AG09309 (cell line): ENCODE measurements around the gene NUDT13.

Source experiments
- DNase-seq: peaks from one replicate; pipeline ENCODE4 v3.0.0-alpha.2; 2010; ENCODE audit warnings: low read depth
- H3K4me3 ChIP-seq: 2 replicates; pipeline ENCODE4 v1.5.1; 2011; ENCODE audit warnings: mild to moderate bottlenecking, low read depth, low read length, moderate library complexity; ENCODE audit not compliant: control insufficient read depth
- CTCF ChIP-seq: IDR thresholded peaks from 2 replicates; pipeline ENCODE4 v1.5.1; 2011; ENCODE audit warnings: mild to moderate bottlenecking, low read depth, low read length, inconsistent platforms; ENCODE audit not compliant: insufficient read depth, control insufficient read depth; ENCODE audit errors: missing control alignments

The NUDT13 gene

GRCh38 chr10:73119457-73119856, 9.2 kb downstream of the NUDT13 start:
- no peak overlapping the region for H3K4me3 ChIP-seq
- no peak for DNase-seq
- TF ChIP-seq CTCF = no peak

- H3K4me3 ChIP-seq = no peak overlapping the region
- DNase-seq = no peak
- no peak for TF ChIP-seq CTCF
Measured at GRCh38 chr10:73119952-73120351, 9.7 kb downstream of the NUDT13 start.

- TF ChIP-seq CTCF = no peak
- no peak for DNase-seq
- no peak overlapping the region for H3K4me3 ChIP-seq
Measured at GRCh38 chr10:73126343-73126742, 16.1 kb downstream of the NUDT13 start.

- no peak overlapping the region for H3K4me3 ChIP-seq
- no peak for DNase-seq
- TF ChIP-seq CTCF = no peak
Measured at GRCh38 chr10:73131301-73131700, 21.0 kb downstream of the NUDT13 start.

GRCh38 chr10:73131913-73132686, 21.8 kb downstream of the NUDT13 start:
- DNase-seq = no peak
- H3K4me3 ChIP-seq = no peak overlapping the region
- no peak for TF ChIP-seq CTCF

GRCh38 chr10:73134727-73135126, 24.5 kb downstream of the NUDT13 start:
- no peak for DNase-seq
- TF ChIP-seq CTCF = no peak

More at GRCh38 chr10:73134727-73135126, 24.5 kb downstream of the NUDT13 start:
- no peak overlapping the region for H3K4me3 ChIP-seq
